HepG2 (cell line): ENCODE results near the gene GSTM1. TPM values are rescaled to one million over a fixed set of nuclear protein-coding genes. Genes with fewer than 3 reads are reported as not detected.

Source experiments
- ATAC-seq: fragments of 200-7000 bp; cut with Tn5 transposase; 3 replicates; pipeline ENCODE4 v1.9.1; 2020; ENCODE audit warnings: mild to moderate bottlenecking, moderate library complexity
- BruUV-seq: library from RNA; stranded (reverse); fragments of 400-500 nt; replicated peaks from 2 replicates; lab custom pipeline; 2021; lab: Mats Ljungman, UMichigan
- CTCF ChIA-PET: fragments of 300-600 bp; formaldehyde crosslinking; extraction: SDS; loops from one replicate; lab custom pipeline; 2021; ENCODE audit warnings: low total read pairs, inconsistent platforms, low intra/inter-chr PET ratio; lab: Yijun Ruan, JAX
- POLR2A ChIA-PET: fragments of 350-600 bp; sonication (Branson Sonifier 250); formaldehyde crosslinking; loops from one replicate; lab custom pipeline; 2020; ENCODE audit warnings: antibody characterized with exemption, inconsistent platforms; lab: Yijun Ruan, JAX
- DNase-seq: peaks from one replicate; pipeline ENCODE4 v3.0.0-alpha.2; 2015; ENCODE audit warnings: low spot score
- FAIRE-seq: peaks from 3 replicates; lab custom pipeline; 2011; peaks lifted over from hg19 to GRCh38; lab: Jason Lieb, UNC
- H2AFZ ChIP-seq: one replicate; pipeline ENCODE4 v1.6.1; 2011; ENCODE audit warnings: low read length, inconsistent platforms
- H3K27ac ChIP-seq: fragments of 300-600 bp; 3 replicates; pipeline ENCODE4 v1.8.0; 2011; ENCODE audit warnings: mixed run types, mild to moderate bottlenecking, mixed read lengths, low read length, inconsistent platforms; ENCODE audit not compliant: insufficient read depth; ENCODE audit errors: extremely low read length
- H3K27me3 ChIP-seq, 2 experiments: fragments of 200-600 bp in 1 of 2; 2 replicates in 1 of 2; 3 replicates in 1 of 2; pipeline versions ENCODE4 v1.6.0 to v1.8.0; 2011; ENCODE audit warnings: low read length in 2 of 2, mild to moderate bottlenecking in 2 of 2, moderate library complexity in 2 of 2, inconsistent platforms in 1 of 2; ENCODE audit not compliant: insufficient read depth in 2 of 2, control insufficient read depth in 1 of 2
- H3K36me3 ChIP-seq, 2 experiments: fragments of 200-600 bp in 1 of 2; replicated peaks in 1 of 2; 2 replicates in 1 of 2; 3 replicates in 1 of 2; pipeline versions ENCODE4 v1.5.1 to v1.8.0; 2011; ENCODE audit warnings: low read length in 2 of 2, inconsistent platforms in 1 of 2; ENCODE audit not compliant: insufficient read depth in 2 of 2, control insufficient read depth in 1 of 2
- H3K4me1 ChIP-seq: 2 replicates; pipeline ENCODE4 v1.5.1; 2012; ENCODE audit warnings: low read length, inconsistent platforms; ENCODE audit not compliant: insufficient read depth
- H3K4me2 ChIP-seq: 2 replicates; pipeline ENCODE4 v1.6.0; 2011; ENCODE audit warnings: low read depth, low read length, inconsistent platforms
- H3K4me3 ChIP-seq, 3 experiments: fragments of 200-600 bp in 1 of 3; sonication (generic), shearing (Covaris generic) in 1 of 3; replicated peaks in 1 of 3; 2 replicates each; pipeline ENCODE4 v1.5.1; 2011 to 2016; ENCODE audit warnings: low read length in 3 of 3, inconsistent platforms in 2 of 3, low read depth in 2 of 3, mild to moderate bottlenecking in 2 of 3, control low read depth in 1 of 3, mixed read lengths in 1 of 3; ENCODE audit not compliant: insufficient read depth in 1 of 3
- H3K79me2 ChIP-seq: one replicate; pipeline ENCODE4 v1.6.1; 2011; ENCODE audit warnings: low read length, inconsistent platforms; ENCODE audit not compliant: insufficient read depth
- H3K9ac ChIP-seq: 2 replicates; pipeline ENCODE4 v1.6.0; 2011; ENCODE audit warnings: mild to moderate bottlenecking, low read depth, low read length, inconsistent platforms; ENCODE audit not compliant: insufficient read depth
- H3K9me3 ChIP-seq: 2 replicates; pipeline ENCODE4 v1.5.1; 2012; ENCODE audit warnings: mild to moderate bottlenecking, low read length
- H4K20me1 ChIP-seq: 2 replicates; pipeline ENCODE4 v1.6.0; 2011; ENCODE audit warnings: inconsistent platforms, mild to moderate bottlenecking, low read length, moderate library complexity; ENCODE audit not compliant: insufficient read depth
- ARNT2 ChIP-seq: sonication (generic); formaldehyde crosslinking; IDR thresholded peaks from 2 replicates; pipeline ENCODE4 v1.8.0; 2022; ENCODE audit warnings: mild to moderate bottlenecking, low read depth, missing genetic modification reagents, moderate library complexity
- MAFF ChIP-seq: IDR thresholded peaks from 2 replicates; pipeline ENCODE4 v1.6.1; 2011; ENCODE audit warnings: low read depth, low read length, improper control_type of control experiment
- MAFK ChIP-seq, 2 experiments: IDR thresholded peaks in 1 of 2; conservative IDR thresholded peaks in 1 of 2; 2 replicates each; pipeline ENCODE4 v1.6.1; 2011; ENCODE audit warnings: improper control_type of control experiment in 2 of 2, low read length in 2 of 2
- ZBTB3 ChIP-seq: sonication (generic); formaldehyde crosslinking; IDR thresholded peaks from 2 replicates; pipeline ENCODE4 v1.4.0; 2020; ENCODE audit warnings: low read depth, mild to moderate bottlenecking, moderate library complexity, missing genetic modification reagents, borderline replicate concordance
- WGBS: methylation state at CpG from one replicate; pipeline ENCODE4 v1.1.6; 2017; ENCODE audit warnings: low lambda C conversion rate; 5-methylcytosine and 5-hydroxymethylcytosine counted together
- in situ Hi-C: cut with HindIII; loops from 2 replicates; pipeline ENCODE4 v1.10.0; 2017; ENCODE audit warnings: low pct_unique_long_range_greater_than_20kb; ENCODE audit not compliant: extremely low pct_ligation_motif_present
- intact Hi-C: fragments of 100-400 bp; cut with micrococcal nuclease; formaldehyde crosslinking; loops from one replicate; pipeline ENCODE4 v1.10.0; 2022; ENCODE audit not compliant: unreplicated experiment
- polyA plus RNA-seq, 8 experiments: library from polyadenylated mRNA; depleted of rRNA in 3 of 8; stranded (reverse) in 7 of 8; unstranded in 1 of 8; fragments of >200 nt; fragmentation: Illumina TruSeq in 4 of 8; extraction: Trizol in 4 of 8; gene quantifications; 2 replicates each; pipeline versions ENCODE4 v1.2.1 to v1.2.3, GENCODE V29; 2011 to 2016; ENCODE audit warnings: low read depth in 4 of 8, missing spikeins in 1 of 8, mixed read lengths in 1 of 8; ENCODE audit not compliant: insufficient read depth in 1 of 8
- total RNA-seq, 5 experiments: library from RNA; depleted of rRNA; stranded (reverse); fragments of >200 nt; fragmentation: Illumina TruSeq; extraction: Trizol; gene quantifications; 2 replicates each; pipeline ENCODE4 v1.2.3, GENCODE V29; 2016; ENCODE audit warnings: low read depth in 1 of 5
- TF ChIP-seq, protein P1 (sequence below): conservative IDR thresholded peaks from 2 replicates; pipeline ENCODE4 v1.6.1; 2018; ENCODE audit warnings: missing genetic modification reagents
- TF ChIP-seq, protein P2 (sequence below): sonication (generic); formaldehyde crosslinking; IDR thresholded peaks from 2 replicates; pipeline ENCODE4 v1.4.0; 2020; ENCODE audit warnings: mild to moderate bottlenecking, missing genetic modification reagents

GSTM1 gene
- total and polyA plus RNA-seq, 2 of the 13 experiments (the other 11 are each of a cell fraction or from before 2014, with no cell fraction given): 0.42 TPM; not detected in 1

DNA sequence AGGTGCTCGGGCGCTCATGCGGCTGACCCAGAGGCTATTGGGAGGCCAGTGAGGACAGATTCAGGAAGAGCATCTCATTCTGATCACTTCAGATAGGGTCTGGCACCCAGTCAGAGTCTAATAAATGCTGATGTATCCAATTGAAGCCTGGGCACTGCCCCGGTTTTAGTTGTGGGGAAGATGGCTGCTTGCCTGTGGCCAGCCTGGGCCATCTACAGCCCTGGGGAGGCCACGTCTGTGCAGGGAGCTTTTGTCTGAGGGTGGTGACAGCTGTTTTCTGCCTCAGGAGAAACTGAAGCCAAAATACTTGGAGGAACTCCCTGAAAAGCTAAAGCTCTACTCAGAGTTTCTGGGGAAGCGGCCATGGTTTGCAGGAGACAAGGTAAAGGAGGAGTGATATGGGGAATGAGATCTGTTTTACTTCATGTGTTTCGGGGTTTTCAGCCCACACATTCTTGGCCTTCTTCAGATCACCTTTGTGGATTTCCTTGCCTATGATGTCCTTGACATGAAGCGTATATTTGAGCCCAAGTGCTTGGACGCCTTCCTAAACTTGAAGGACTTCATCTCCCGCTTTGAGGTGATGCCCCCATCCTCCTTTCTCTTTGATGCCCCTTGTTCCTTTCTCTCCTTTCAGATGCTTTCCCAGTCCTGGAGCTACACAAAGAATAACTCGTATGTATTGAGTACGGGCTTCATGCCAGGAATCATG lies 27.2 kb downstream of the GSTM1 start:
- no peaks in the 10 kb centered on the region for H3K79me2 ChIP-seq
- H2AFZ ChIP-seq: no peak overlapping the region
- TF ChIP-seq ARNT2: no peak
- TF ChIP-seq, protein P1, sequence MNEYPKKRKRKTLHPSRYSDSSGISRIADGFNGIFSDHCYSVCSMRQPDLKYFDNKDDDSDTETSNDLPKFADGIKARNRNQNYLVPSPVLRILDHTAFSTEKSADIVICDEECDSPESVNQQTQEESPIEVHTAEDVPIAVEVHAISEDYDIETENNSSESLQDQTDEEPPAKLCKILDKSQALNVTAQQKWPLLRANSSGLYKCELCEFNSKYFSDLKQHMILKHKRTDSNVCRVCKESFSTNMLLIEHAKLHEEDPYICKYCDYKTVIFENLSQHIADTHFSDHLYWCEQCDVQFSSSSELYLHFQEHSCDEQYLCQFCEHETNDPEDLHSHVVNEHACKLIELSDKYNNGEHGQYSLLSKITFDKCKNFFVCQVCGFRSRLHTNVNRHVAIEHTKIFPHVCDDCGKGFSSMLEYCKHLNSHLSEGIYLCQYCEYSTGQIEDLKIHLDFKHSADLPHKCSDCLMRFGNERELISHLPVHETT (CRISPR knock-in tag): no peak
- TF ChIP-seq ZBTB3 (CRISPR knock-in tag): no peak
- 39% methylated on average over 12 of the region's 12 CpGs for WGBS
- H3K27me3 ChIP-seq: peaks cover 3 to 35% of the 10 kb centered on the region in 2 experiments; a peak in 3 of 5 replicates
- no peak overlapping the region for H3K27ac ChIP-seq
- no peak for FAIRE-seq
- no peaks in the 10 kb centered on the region for H3K36me3 ChIP-seq
- in situ Hi-C loops: loop anchor here (5.0 to 10.0 kb wide), 3 partner anchors 50 to 170 kb away; partner anchors contain the start of genes GNAI3 and GSTM2
- BruUV-seq: no TSS peak
- no peak overlapping the region for H3K4me3 ChIP-seq
- no peak for DNase-seq
- ChIA-PET CTCF (no interaction called here), POLR2A (no interaction called here)
- H3K4me1 ChIP-seq: no peaks in the 10 kb centered on the region
- no peak overlapping the region for H3K4me2 ChIP-seq
- ATAC-seq: no peak
- H3K9ac ChIP-seq: no peak overlapping the region
- H3K9me3 ChIP-seq: no peaks in the 10 kb centered on the region
- intact Hi-C loops: loop anchor here (10.0 kb wide), 1 partner anchor 270 kb away; the partner anchor contains the start of gene AHCYL1
- H4K20me1 ChIP-seq: no peaks in the 10 kb centered on the region

DNA sequence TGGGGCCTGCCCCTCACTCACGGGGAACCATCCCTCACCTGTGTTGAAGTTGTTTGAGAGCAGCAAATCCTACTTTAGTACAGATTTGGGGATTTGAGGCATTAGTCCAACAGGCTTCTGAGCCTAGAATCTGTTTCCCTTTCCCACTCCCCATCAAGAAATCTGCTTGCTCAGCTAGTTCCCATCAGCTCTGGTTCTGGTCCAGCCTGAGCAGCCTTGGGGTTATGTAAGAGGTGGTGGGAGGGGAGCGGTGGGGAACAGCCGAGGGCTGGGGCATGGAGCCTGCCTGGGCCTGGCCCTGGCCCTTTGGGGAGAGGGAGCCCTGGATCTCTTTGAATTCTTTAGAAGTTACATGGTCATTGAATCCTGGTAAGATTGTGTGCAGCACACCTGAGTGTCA lies 28.5 kb downstream of the GSTM1 start:
- H2AFZ ChIP-seq: no peak overlapping the region
- no peaks in the 10 kb centered on the region for H3K9me3 ChIP-seq
- ATAC-seq (no peak), FAIRE-seq (no peak), DNase-seq (no peak)
- no peaks in the 10 kb centered on the region for H4K20me1 ChIP-seq
- H3K4me2 ChIP-seq: no peak overlapping the region
- in situ Hi-C loops (loop anchor here (5.0 to 10.0 kb wide), 3 partner anchors 51 to 171 kb away; partner anchors contain the start of genes GNAI3 and GSTM2), intact Hi-C loops (loop anchor here (10.0 kb wide), 1 partner anchor 269 kb away; the partner anchor contains the start of gene AHCYL1)
- ChIA-PET POLR2A (no interaction called here), CTCF (no interaction called here)
- BruUV-seq: no TSS peak
- no peaks in the 10 kb centered on the region for H3K79me2 ChIP-seq
- no peaks in the 10 kb centered on the region for H3K36me3 ChIP-seq
- no peak overlapping the region for H3K9ac ChIP-seq
- H3K4me1 ChIP-seq: no peaks in the 10 kb centered on the region
- H3K27me3 ChIP-seq: peaks cover 3 to 35% of the 10 kb centered on the region in 2 experiments; a peak in 3 of 5 replicates
- TF ChIP-seq, protein P2, sequence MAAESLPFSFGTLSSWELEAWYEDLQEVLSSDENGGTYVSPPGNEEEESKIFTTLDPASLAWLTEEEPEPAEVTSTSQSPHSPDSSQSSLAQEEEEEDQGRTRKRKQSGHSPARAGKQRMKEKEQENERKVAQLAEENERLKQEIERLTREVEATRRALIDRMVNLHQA (CRISPR knock-in tag): no peak
- peak; percentile 37 to 69; a peak in 3 of 4 replicates for TF ChIP-seq MAFK (conservative IDR thresholded peaks at IDR 0.05 in 1 of 2, IDR thresholded peaks at IDR 0.05 in 1 of 2; ENCODE audit: low read length in 2 of 2)
- TF ChIP-seq MAFF: 0 out of 2 replicates have a peak, but pooled peaks have one; percentile 20
- WGBS: 42% methylated on average over 3 of the region's 3 CpGs
- H3K4me3 ChIP-seq: no peak overlapping the region
- H3K27ac ChIP-seq: no peak overlapping the region
